Fibroblast of villous mesenchyme (primary cell): ENCODE measurements around the gene RBM20. TPM values are rescaled to one million over a fixed set of nuclear protein-coding genes. Genes with fewer than 3 reads are reported as not detected.

Experiments
- DNase-seq: peaks from one replicate; pipeline ENCODE4 v3.0.0-alpha.2; 2010; ENCODE audit warnings: low read depth
- H3K4me3 ChIP-seq: 2 replicates; pipeline ENCODE4 v1.5.1; 2011; ENCODE audit warnings: low read depth, mild to moderate bottlenecking, low read length
- total RNA-seq: library from RNA; depleted of rRNA; stranded (reverse); fragments of >200 nt; gene quantifications from 2 replicates; pipeline ENCODE4 v1.2.3, GENCODE V29; 2012
- TF ChIP-seq, protein P1 (sequence below): IDR thresholded peaks from 2 replicates; pipeline ENCODE4 v1.5.1; 2012; ENCODE audit warnings: low read depth, mild to moderate bottlenecking, low read length; ENCODE audit not compliant: insufficient read depth

RBM20 gene
- total RNA-seq, 1 donor = under 0.01 TPM

DNA sequence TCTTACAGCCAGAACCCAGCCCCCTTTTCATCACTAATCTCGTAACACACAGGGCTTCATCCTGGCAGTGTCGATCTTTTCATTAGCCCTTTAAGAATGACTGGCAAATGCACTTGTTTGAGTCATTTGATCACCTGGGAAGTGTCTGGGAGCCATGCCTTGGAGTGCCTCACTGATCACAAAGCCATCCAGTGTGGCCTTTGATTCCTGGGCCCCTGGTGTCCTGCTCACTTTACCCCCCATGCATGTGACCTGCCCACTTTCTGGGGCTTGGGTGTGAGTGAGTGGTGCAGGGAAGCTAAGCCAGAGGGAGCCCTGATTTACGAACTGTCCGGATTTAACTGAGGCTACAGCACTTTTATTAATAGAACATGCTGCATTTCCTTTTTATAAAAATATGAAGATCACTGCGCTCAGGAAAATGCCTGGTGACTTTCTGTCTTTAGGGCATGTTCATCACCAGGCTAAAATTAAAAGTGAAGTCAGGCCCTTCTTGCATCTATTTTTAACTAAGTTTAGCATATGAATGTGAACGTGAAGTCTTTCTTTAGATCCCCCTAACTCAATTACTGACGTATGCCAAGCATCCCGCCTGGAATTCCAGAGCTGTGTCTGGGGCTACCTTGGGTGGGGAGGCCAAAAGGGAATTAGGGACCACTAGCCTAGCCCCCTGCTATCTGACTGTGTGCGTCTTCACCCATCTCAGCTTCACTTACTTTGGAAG lies 23.6 kb downstream of the RBM20 start:
- no peak for DNase-seq
- TF ChIP-seq, protein P1, sequence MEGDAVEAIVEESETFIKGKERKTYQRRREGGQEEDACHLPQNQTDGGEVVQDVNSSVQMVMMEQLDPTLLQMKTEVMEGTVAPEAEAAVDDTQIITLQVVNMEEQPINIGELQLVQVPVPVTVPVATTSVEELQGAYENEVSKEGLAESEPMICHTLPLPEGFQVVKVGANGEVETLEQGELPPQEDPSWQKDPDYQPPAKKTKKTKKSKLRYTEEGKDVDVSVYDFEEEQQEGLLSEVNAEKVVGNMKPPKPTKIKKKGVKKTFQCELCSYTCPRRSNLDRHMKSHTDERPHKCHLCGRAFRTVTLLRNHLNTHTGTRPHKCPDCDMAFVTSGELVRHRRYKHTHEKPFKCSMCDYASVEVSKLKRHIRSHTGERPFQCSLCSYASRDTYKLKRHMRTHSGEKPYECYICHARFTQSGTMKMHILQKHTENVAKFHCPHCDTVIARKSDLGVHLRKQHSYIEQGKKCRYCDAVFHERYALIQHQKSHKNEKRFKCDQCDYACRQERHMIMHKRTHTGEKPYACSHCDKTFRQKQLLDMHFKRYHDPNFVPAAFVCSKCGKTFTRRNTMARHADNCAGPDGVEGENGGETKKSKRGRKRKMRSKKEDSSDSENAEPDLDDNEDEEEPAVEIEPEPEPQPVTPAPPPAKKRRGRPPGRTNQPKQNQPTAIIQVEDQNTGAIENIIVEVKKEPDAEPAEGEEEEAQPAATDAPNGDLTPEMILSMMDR = no peak
- no peak overlapping the region for H3K4me3 ChIP-seq

DNA sequence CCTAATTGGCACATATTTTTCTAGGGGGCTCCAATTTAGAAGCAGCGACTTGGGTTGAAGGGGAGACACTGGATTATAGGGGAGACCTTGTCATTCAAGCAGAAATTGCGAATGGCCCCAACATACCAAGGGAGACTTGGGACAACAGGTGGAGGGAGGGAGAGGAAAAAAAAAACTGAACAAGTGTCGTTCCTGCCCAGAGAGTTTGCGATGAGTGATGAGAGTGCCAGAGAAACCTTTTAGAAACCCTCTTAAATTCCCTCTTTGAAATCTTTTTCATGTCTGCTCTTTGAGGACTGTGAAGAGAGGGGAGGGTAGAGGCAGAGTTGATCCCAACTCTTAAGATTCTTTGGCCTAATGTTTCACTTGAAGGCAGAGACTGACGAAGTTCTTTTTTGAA lies 24.3 kb downstream of the RBM20 start:
- H3K4me3 ChIP-seq = no peak overlapping the region
- DNase-seq = no peak
- TF ChIP-seq, protein P1 = no peak

DNA sequence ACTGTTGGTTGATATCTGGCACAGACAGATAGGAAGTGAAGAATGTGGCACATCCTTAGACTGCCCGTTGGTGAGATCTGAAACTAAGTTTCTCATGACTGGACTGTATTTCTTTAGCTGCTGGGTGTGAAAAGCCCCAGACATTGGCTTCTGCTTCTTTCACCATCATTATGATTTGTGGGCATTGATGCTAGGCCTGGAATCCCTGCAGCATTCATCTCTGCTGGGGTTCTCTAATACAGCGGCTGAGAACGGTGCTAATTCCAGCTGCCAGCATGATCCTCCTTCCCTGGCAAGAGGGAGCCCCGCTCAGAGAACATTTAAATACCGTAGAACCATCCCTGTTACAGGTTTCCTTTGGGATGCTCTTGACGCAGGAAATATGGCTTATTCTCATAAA lies 26.2 kb downstream of the RBM20 start:
- DNase-seq = no peak
- H3K4me3 ChIP-seq = no peak overlapping the region

DNA sequence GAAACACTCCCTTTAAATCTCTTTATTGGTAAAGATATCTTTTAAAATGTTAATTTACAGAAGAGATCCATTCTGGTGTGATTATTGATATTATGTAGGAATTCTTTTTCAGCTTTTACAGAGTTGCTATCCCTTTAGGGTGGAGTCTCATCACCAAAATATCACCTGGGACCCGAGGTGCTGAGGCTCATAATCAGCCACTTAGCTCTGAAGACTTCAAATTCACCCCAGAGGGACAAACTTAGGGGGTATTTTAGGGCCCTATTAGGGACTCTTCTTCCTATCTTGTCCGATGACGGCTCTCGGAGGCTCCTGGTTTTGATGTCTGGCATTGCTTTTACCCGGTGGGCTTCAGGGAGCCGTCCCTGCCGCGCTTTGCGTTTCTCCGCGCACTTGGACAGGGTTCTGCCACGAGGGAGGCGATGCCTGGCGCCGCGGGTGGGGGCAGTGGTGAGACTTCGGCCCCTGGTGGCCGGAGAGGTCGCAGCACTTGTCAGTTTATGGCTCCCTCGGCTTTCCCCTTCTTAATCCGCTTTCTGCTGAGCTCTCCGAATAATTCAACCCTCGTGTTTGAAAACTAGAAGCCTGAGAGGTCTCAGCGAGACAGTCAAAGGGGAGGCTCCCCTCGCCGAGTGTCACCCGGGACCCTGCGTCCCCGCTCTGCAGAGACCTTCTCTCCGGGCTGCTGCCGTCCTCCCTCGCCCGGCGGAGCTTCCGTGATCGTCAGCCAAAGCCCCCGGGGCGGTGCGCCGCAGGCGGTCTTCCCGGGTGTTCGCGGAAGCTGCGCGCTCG lies 27.8 kb downstream of the RBM20 start:
- peak overlapping the region; percentile 71 for H3K4me3 ChIP-seq
- TF ChIP-seq, protein P1 = peak; percentile 99
- DNase-seq = peak; percentile 68

More for the DNA sequence above, 26.2 kb downstream of the RBM20 start:
- TF ChIP-seq, protein P1 = no peak

DNA sequence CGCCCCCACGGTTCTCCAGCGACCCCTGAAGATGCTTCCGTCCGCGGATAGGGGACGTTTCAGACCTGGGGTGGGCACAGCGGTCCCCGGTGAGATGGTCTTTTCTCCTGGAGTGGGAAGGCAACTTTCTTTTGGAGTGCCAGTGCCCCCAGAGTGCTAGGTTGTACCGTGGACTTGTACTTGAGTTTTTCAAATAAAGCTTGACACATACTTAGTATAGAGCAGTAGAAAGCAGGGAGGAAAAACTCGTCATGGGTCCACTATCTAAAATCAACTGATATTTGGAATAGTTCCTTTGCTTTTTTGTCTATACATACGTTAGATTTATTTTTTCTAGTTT lies 28.4 kb downstream of the RBM20 start:
- H3K4me3 ChIP-seq = peak overlapping the region; percentile 71
- TF ChIP-seq, protein P1 = no peak

DNA sequence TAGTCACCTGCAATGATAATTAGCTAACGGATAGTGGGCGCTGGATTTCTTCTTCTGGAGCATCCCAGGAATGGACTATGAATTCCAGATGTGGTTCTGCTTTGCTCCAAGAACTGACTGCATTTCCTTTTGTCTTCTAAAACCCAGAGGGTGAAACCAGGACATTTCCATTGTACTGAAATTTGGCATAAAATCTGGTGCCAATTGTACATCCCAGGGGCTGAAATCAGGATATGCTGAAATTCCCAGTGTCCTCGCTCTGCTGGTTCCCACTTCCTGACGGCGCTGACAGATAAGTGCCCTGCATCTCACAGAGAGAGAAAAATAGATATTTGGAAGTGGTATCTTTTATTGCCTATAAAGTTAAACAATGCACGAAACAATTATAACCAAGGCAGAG lies 31.9 kb downstream of the RBM20 start:
- TF ChIP-seq, protein P1 = no peak
- DNase-seq = no peak
- H3K4me3 ChIP-seq = no peak overlapping the region

More for the DNA sequence above, 28.4 kb downstream of the RBM20 start:
- DNase-seq = no peak
